HCT116 (cell line): Measurements from ENCODE around the gene CASP5. TPM values are rescaled to one million over a fixed set of nuclear protein-coding genes. Genes with fewer than 3 reads are reported as not detected.
A peak's percentile ranks its signal among the peaks of the same experiment; 100 is the strongest.

ENCODE experiments used
- ATAC-seq: fragments of 200-7000 bp; cut with Tn5 transposase; 2 replicates; pipeline ENCODE4 v1.9.1; 2020; ENCODE audit warnings: mild to moderate bottlenecking, moderate library complexity
- BruUV-seq: library from RNA; stranded (reverse); fragments of 400-500 nt; replicated peaks from 2 replicates; lab custom pipeline; 2021; lab: Mats Ljungman, UMichigan
- CTCF ChIA-PET: fragments of 300-600 bp; sonication (Branson Sonifier 250); formaldehyde crosslinking; loops from one replicate; lab custom pipeline; 2021; ENCODE audit warnings: antibody characterized with exemption; lab: Charles Lee
- POLR2A ChIA-PET: fragments of 300-600, 350-600 bp; sonication (Branson Sonifier 250); formaldehyde crosslinking; loops from one replicate; lab custom pipeline; 2021; ENCODE audit warnings: antibody characterized with exemption; lab: Charles Lee
- RAD21 ChIA-PET, 2 experiments: fragments of 300-600 bp; sonication (Branson Sonifier 250); formaldehyde crosslinking; loops; one replicate each; lab custom pipeline; 2023; ENCODE audit warnings: low total read pairs in 2 of 2; ENCODE audit not compliant: uncharacterized antibody in 2 of 2, unreplicated experiment in 2 of 2, low non-redundant PET in 1 of 2; lab: Charles Lee
- DNase-seq: peaks from one replicate; pipeline ENCODE4 v3.0.0-alpha.2; 2010; ENCODE audit warnings: low read depth, low spot score
- H2AFZ ChIP-seq: fragments of 200-600 bp; shearing (Covaris generic), sonication (generic); 2 replicates; pipeline ENCODE4 v1.6.1; 2017; ENCODE audit warnings: low read depth, mixed run types, mixed read lengths, antibody characterized with exemption, low read length; ENCODE audit not compliant: poor library complexity, severe bottlenecking
- H3K27ac ChIP-seq: 2 replicates; pipeline ENCODE4 v1.5.1; 2012; ENCODE audit warnings: low read depth, low read length
- H3K27me3 ChIP-seq: fragments of 200-600 bp; sonication (generic); 2 replicates; pipeline ENCODE4 v1.6.1; 2016; ENCODE audit warnings: mixed run types, low read length, mixed read lengths; ENCODE audit not compliant: insufficient read depth
- H3K36me3 ChIP-seq, 2 experiments: fragments of 200-500 bp in 1 of 2; fragments of 200-600 bp in 1 of 2; sonication (Bioruptor generic) in 1 of 2; sonication (generic) in 1 of 2; 2 replicates each; pipeline versions ENCODE4 v1.5.1 to v1.6.1; 2014 to 2016; ENCODE audit warnings: low read length in 2 of 2, inconsistent platforms in 1 of 2, mixed read lengths in 1 of 2, mixed run types in 1 of 2; ENCODE audit not compliant: insufficient read depth in 2 of 2, control insufficient read depth in 1 of 2
- H3K4me1 ChIP-seq, 2 experiments: fragments of 200-600 bp in 1 of 2; sonication (generic) in 1 of 2; 2 replicates each; pipeline versions ENCODE4 v1.5.1 to v1.6.1; 2012 to 2017; ENCODE audit warnings: low read length in 2 of 2, inconsistent platforms in 1 of 2, mild to moderate bottlenecking in 1 of 2, mixed read lengths in 1 of 2, mixed run types in 1 of 2, moderate library complexity in 1 of 2; ENCODE audit not compliant: insufficient read depth in 2 of 2, control insufficient read depth in 1 of 2
- H3K4me2 ChIP-seq: fragments of 200-600 bp; sonication (generic); 2 replicates; pipeline ENCODE4 v1.6.1; 2017; ENCODE audit warnings: mixed run types, low read length, mixed read lengths
- H3K4me3 ChIP-seq, 2 experiments: fragments of 200-600 bp in 1 of 2; sonication (generic) in 1 of 2; replicated peaks in 1 of 2; 2 replicates each; pipeline ENCODE4 v1.5.1; 2011 to 2016; ENCODE audit warnings: low read length in 2 of 2, control low read depth in 1 of 2, low read depth in 1 of 2, mild to moderate bottlenecking in 1 of 2, mixed read lengths in 1 of 2, mixed run types in 1 of 2
- H3K79me2 ChIP-seq: fragments of 200-600 bp; sonication (generic); 2 replicates; pipeline ENCODE4 v1.6.1; 2017; ENCODE audit warnings: mild to moderate bottlenecking, mixed run types, low read length, moderate library complexity, mixed read lengths; ENCODE audit not compliant: insufficient read depth
- H3K9ac ChIP-seq: fragments of 200-600 bp; sonication (generic); 2 replicates; pipeline ENCODE4 v1.6.1; 2016; ENCODE audit warnings: low read length, mixed read lengths
- H3K9me2 ChIP-seq: fragments of 200-600 bp; sonication (generic), shearing (Covaris generic); 2 replicates; pipeline ENCODE4 v1.6.1; 2017; ENCODE audit warnings: mixed run types, mild to moderate bottlenecking, moderate library complexity; ENCODE audit not compliant: insufficient read depth
- H3K9me3 ChIP-seq, 2 experiments: fragments of 200-500 bp in 1 of 2; fragments of 200-600 bp in 1 of 2; sonication (Bioruptor generic) in 1 of 2; sonication (generic) in 1 of 2; 2 replicates each; pipeline ENCODE4 v1.6.1; 2014 to 2017; ENCODE audit warnings: low read length in 2 of 2, mixed read lengths in 2 of 2, inconsistent platforms in 1 of 2, low read depth in 1 of 2, mild to moderate bottlenecking in 1 of 2, mixed run types in 1 of 2, moderate library complexity in 1 of 2; ENCODE audit not compliant: control insufficient read depth in 1 of 2, insufficient read depth in 1 of 2
- H4K20me1 ChIP-seq: fragments of 200-600 bp; sonication (generic), shearing (Covaris generic); 2 replicates; pipeline ENCODE4 v1.6.1; 2017; ENCODE audit warnings: mixed run types, mild to moderate bottlenecking, moderate library complexity; ENCODE audit not compliant: insufficient read depth
- ATF3 ChIP-seq: IDR thresholded peaks from 2 replicates; pipeline ENCODE4 v1.6.1; 2012
- CBX3 ChIP-seq: IDR thresholded peaks from 2 replicates; pipeline ENCODE4 v1.6.1; 2012; ENCODE audit warnings: low read depth
- CEBPB ChIP-seq: IDR thresholded peaks from 2 replicates; pipeline ENCODE4 v1.6.1; 2012; ENCODE audit warnings: low read depth
- CTCF ChIP-seq, 3 experiments: fragments of 200-600 bp in 1 of 3; sonication (generic) in 1 of 3; IDR thresholded peaks in 2 of 3; conservative IDR thresholded peaks in 1 of 3; 2 replicates each; pipeline ENCODE4 v1.5.1; 2012 to 2017; ENCODE audit warnings: low read depth in 2 of 3, low read length in 2 of 3, antibody characterized with exemption in 1 of 3, borderline replicate concordance in 1 of 3, control low read depth in 1 of 3, mild to moderate bottlenecking in 1 of 3, mixed read lengths in 1 of 3, mixed run types in 1 of 3, moderate library complexity in 1 of 3; ENCODE audit not compliant: insufficient read depth in 1 of 3
- EGR1 ChIP-seq: IDR thresholded peaks from 2 replicates; pipeline ENCODE4 v1.6.1; 2012; ENCODE audit warnings: low read depth
- ELF1 ChIP-seq: IDR thresholded peaks from 2 replicates; pipeline ENCODE4 v1.6.1; 2012; ENCODE audit warnings: low read depth, borderline replicate concordance
- EZH2 ChIP-seq: fragments of 200-600 bp; sonication (generic); IDR thresholded peaks from 2 replicates; pipeline ENCODE4 v1.6.1; 2017; ENCODE audit warnings: antibody characterized with exemption, mixed run types
- EZH2phosphoT487 ChIP-seq: fragments of 200-600 bp; IDR thresholded peaks from 2 replicates; pipeline ENCODE4 v1.6.1; 2018; ENCODE audit warnings: antibody characterized with exemption, borderline replicate concordance
- FOSL1 ChIP-seq: IDR thresholded peaks from 2 replicates; pipeline ENCODE4 v1.6.1; 2012; ENCODE audit warnings: low read depth
- JUND ChIP-seq: IDR thresholded peaks from 2 replicates; pipeline ENCODE4 v1.6.1; 2012
- MAX ChIP-seq: IDR thresholded peaks from 2 replicates; pipeline ENCODE4 v1.6.1; 2012
- POLR2A ChIP-seq: IDR thresholded peaks from 2 replicates; pipeline ENCODE4 v1.7.0; 2011; ENCODE audit warnings: borderline replicate concordance; ENCODE audit not compliant: insufficient read depth, insufficient read length; ENCODE audit errors: extremely low read depth
- POLR2AphosphoS5 ChIP-seq: IDR thresholded peaks from 2 replicates; pipeline ENCODE4 v1.6.1; 2011; ENCODE audit warnings: mild to moderate bottlenecking, low read depth, low read length, moderate library complexity
- RAD21 ChIP-seq: IDR thresholded peaks from 2 replicates; pipeline ENCODE4 v1.6.1; 2012; ENCODE audit warnings: low read depth, mild to moderate bottlenecking
- REST ChIP-seq: IDR thresholded peaks from 2 replicates; pipeline ENCODE4 v1.6.1; 2012; ENCODE audit warnings: low read depth
- SRF ChIP-seq: IDR thresholded peaks from 2 replicates; pipeline ENCODE4 v1.6.1; 2012; ENCODE audit warnings: low read depth
- TCF7L2 ChIP-seq: IDR thresholded peaks from 2 replicates; pipeline ENCODE4 v1.7.0; 2011; ENCODE audit warnings: borderline replicate concordance, inconsistent platforms; ENCODE audit not compliant: insufficient read depth, insufficient read length; ENCODE audit errors: extremely low read depth
- YY1 ChIP-seq: IDR thresholded peaks from 2 replicates; pipeline ENCODE4 v1.6.1; 2011; ENCODE audit warnings: low read length, low read depth, moderate library complexity, mild to moderate bottlenecking; ENCODE audit not compliant: insufficient replicate concordance; ENCODE audit errors: extremely low read depth
- ZBTB33 ChIP-seq: IDR thresholded peaks from 2 replicates; pipeline ENCODE4 v1.6.1; 2011; ENCODE audit warnings: mild to moderate bottlenecking, low read length, moderate library complexity; ENCODE audit not compliant: insufficient replicate concordance; ENCODE audit errors: extremely low read depth
- ZNF274 ChIP-seq: fragments of 200-500 bp; sonication (Bioruptor generic); IDR thresholded peaks from 2 replicates; pipeline ENCODE4 v1.6.1; 2014; ENCODE audit warnings: mild to moderate bottlenecking, low read depth, low read length, inconsistent platforms
- intact Hi-C: fragments of 100-400 bp; cut with micrococcal nuclease; formaldehyde crosslinking; loops from 2 replicates; pipeline ENCODE4 v1.10.0; 2022
- total RNA-seq: library from RNA; stranded (reverse); gene quantifications from one replicate; pipeline ENCODE4 v1.2.1, GENCODE V29; 2021; ENCODE audit not compliant: unreplicated experiment

Gene CASP5
- total RNA-seq, 1 experiment from 2014 or later: not detected

- Histone ChIP-seq H3K9ac (peak within 1 kb of the TSS; percentile 67), H2AFZ (peak within 1 kb of the TSS; percentile 93), H3K27ac (peak within 1 kb of the TSS; percentile 11; the same call in 1 of the 2 replicates), H3K79me2 (no peaks in the 10 kb centered on the region), H3K36me3 (no peaks in the 10 kb centered on the region), H3K4me1 (peaks cover 8 to 26% of the 10 kb centered on the region in 2 experiments), H3K4me3 (peak within 1 kb of the TSS; percentile 53 to 64), H3K27me3 (no peaks in the 10 kb centered on the region), H3K4me2 (peak within 1 kb of the TSS; percentile 81), H4K20me1 (no peaks in the 10 kb centered on the region), H3K9me3 (no peaks in the 10 kb centered on the region), H3K9me2 (no peaks in the 10 kb centered on the region)
- ChIA-PET POLR2A (interaction anchor here (1.3 kb wide), 1 partner anchor 11 kb away, joined by 3 read pairs; no protein-coding TSS in a partner anchor), CTCF (no interaction called here), RAD21 (no interaction called here)
- intact Hi-C loops: no loop called here
- DNase-seq (peak; percentile 18), ATAC-seq (peak; percentile 56)
- no TSS peak for BruUV-seq
- TF ChIP-seq ZBTB33 (no peak), EZH2 (no peak), FOSL1 (no peak), MAX (0 out of 2 replicates have a peak, but pooled peaks have one; percentile 23), YY1 (no peak), CBX3 (no peak), CTCF (IDR thresholded peaks at IDR 0.05 in 2 of 3, conservative IDR thresholded peaks at IDR 0.05 in 1 of 3; ENCODE audit: borderline replicate concordance in 1 of 3, insufficient read depth in 1 of 3, low read depth in 2 of 3, low read length in 2 of 3) (no peak), ELF1 (peak; percentile 63), EGR1 (no peak), REST (no peak), RAD21 (no peak), POLR2AphosphoS5 (peak; percentile 61), CEBPB (peak; percentile 95), POLR2A (no peak), TCF7L2 (no peak), ZNF274 (no peak), EZH2phosphoT487 (no peak), ATF3 (no peak), JUND (no peak), SRF (no peak)
Measured at GRCh38 chr11:104968355-104968855, 54.6 kb downstream of the CASP5 start, which contains the start of gene CASP4. Gene CASP4, minus strand, starts transcription at chr11:104968574. Its CDS starts 49 bp downstream, at chr11:104968525.
